ENCODE measurements around the gene SLC35F6. TPM values are rescaled to one million over a fixed set of nuclear protein-coding genes. Genes with fewer than 3 reads are reported as not detected.

SLC35F6 gene
- total and polyA plus RNA-seq, 3 donors from 2014 or later, result 15.5 to 42.5 (median 40.4) TPM

GRCh38 chr2:26732446-26732845 is 31.6 kb upstream of the SLC35F6 start:
- Histone ChIP-seq H3K27me3 (no peaks in the 10 kb centered on the region), H3K27ac (no peak overlapping the region), H3K4me1 (peaks cover 6% of the 10 kb centered on the region), H3K36me3 (ENCODE audit: low read depth, missing control alignments) (no peaks in the 10 kb centered on the region), H3K4me3 (no peak overlapping the region), H3K9me3 (no peaks in the 10 kb centered on the region)
- no peak for DNase-seq
- TF ChIP-seq, protein P1, sequence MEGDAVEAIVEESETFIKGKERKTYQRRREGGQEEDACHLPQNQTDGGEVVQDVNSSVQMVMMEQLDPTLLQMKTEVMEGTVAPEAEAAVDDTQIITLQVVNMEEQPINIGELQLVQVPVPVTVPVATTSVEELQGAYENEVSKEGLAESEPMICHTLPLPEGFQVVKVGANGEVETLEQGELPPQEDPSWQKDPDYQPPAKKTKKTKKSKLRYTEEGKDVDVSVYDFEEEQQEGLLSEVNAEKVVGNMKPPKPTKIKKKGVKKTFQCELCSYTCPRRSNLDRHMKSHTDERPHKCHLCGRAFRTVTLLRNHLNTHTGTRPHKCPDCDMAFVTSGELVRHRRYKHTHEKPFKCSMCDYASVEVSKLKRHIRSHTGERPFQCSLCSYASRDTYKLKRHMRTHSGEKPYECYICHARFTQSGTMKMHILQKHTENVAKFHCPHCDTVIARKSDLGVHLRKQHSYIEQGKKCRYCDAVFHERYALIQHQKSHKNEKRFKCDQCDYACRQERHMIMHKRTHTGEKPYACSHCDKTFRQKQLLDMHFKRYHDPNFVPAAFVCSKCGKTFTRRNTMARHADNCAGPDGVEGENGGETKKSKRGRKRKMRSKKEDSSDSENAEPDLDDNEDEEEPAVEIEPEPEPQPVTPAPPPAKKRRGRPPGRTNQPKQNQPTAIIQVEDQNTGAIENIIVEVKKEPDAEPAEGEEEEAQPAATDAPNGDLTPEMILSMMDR (IDR thresholded peaks at IDR 0.05), result no peak
- TF ChIP-seq POLR2A (IDR thresholded peaks at IDR 0.05), result no peak
- intact Hi-C loops (cut with DNase I; ENCODE audit: low total_unique reads), result no loop called here
- 87 to 97% methylated on average over 3 of the region's 3 CpGs for WGBS, 2 donors

- no peaks in the 10 kb centered on the region for H3K36me3 ChIP-seq (ENCODE audit: low read depth, missing control alignments)
- no peaks in the 10 kb centered on the region for H3K27me3 ChIP-seq
- peaks cover 6% of the 10 kb centered on the region for H3K4me1 ChIP-seq
- DNase-seq, result no peak
- WGBS, 2 donors, result 92 to 94% methylated on average over 9 of the region's 9 CpGs
- intact Hi-C loops (cut with DNase I; ENCODE audit: low total_unique reads), result no loop called here
- no peak overlapping the region for H3K27ac ChIP-seq
- TF ChIP-seq POLR2A (IDR thresholded peaks at IDR 0.05), result no peak
- TF ChIP-seq, protein P1 (IDR thresholded peaks at IDR 0.05), result no peak
- no peaks in the 10 kb centered on the region for H3K9me3 ChIP-seq
- H3K4me3 ChIP-seq, result no peak overlapping the region
These were observed 30.7 kb upstream of the SLC35F6 start for GRCh38 chr2:26733413-26733812.

DNA sequence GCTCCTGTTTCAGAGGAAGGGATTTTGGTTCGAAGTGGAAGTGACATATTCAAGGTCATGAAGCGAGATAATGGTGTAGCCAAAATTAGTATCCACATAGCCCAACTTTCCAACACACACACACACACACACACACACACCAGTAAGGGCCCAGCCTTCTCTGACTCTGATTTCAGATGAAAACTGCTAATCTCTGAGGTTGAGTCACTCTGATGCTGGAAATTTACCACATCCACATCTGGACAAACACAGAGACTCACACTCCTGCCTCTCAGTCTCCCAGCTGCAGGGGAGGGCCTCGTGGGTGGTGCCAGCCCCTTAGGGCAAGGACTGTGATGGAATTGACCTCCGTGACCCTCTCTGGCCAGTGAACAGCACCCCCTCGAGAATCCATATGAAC is 29.0 kb upstream of the SLC35F6 start:
- WGBS, 2 donors, result 49 to 76% methylated on average over 2 to 5 of the region's 5 CpGs
- Histone ChIP-seq H3K27me3 (no peaks in the 10 kb centered on the region), H3K36me3 (ENCODE audit: low read depth, missing control alignments) (no peaks in the 10 kb centered on the region), H3K9me3 (no peaks in the 10 kb centered on the region), H3K27ac (no peak overlapping the region), H3K4me3 (no peak overlapping the region), H3K4me1 (peaks cover 6% of the 10 kb centered on the region)
- intact Hi-C loops (cut with DNase I; ENCODE audit: low total_unique reads), result no loop called here
- no peak for DNase-seq
- TF ChIP-seq, protein P1 (IDR thresholded peaks at IDR 0.05), result no peak
- no peak for TF ChIP-seq POLR2A (IDR thresholded peaks at IDR 0.05)

- Histone ChIP-seq H3K36me3 (ENCODE audit: low read depth, missing control alignments) (no peaks in the 10 kb centered on the region), H3K4me3 (no peak overlapping the region), H3K27ac (no peak overlapping the region), H3K4me1 (peaks cover 6% of the 10 kb centered on the region), H3K27me3 (no peaks in the 10 kb centered on the region), H3K9me3 (no peaks in the 10 kb centered on the region)
- whole genome bisulfite sequencing, 2 donors, result 57 to 65% methylated on average over 6 to 8 of the region's 8 CpGs
- no peak for TF ChIP-seq POLR2A (IDR thresholded peaks at IDR 0.05)
- TF ChIP-seq, protein P1 (IDR thresholded peaks at IDR 0.05), result no peak
- no peak for DNase-seq
- intact Hi-C loops (cut with DNase I; ENCODE audit: low total_unique reads), result no loop called here
These were observed 28.0 kb upstream of the SLC35F6 start for GRCh38 chr2:26735883-26736588.

- Histone ChIP-seq H3K36me3 (ENCODE audit: low read depth, missing control alignments) (no peaks in the 10 kb centered on the region), H3K9me3 (no peaks in the 10 kb centered on the region), H3K27ac (no peak overlapping the region), H3K4me1 (peaks cover 6% of the 10 kb centered on the region), H3K4me3 (no peak overlapping the region), H3K27me3 (no peaks in the 10 kb centered on the region)
- DNase-seq, result no peak
- TF ChIP-seq POLR2A (IDR thresholded peaks at IDR 0.05), result no peak
- TF ChIP-seq, protein P1 (IDR thresholded peaks at IDR 0.05), result no peak
- 87 to 96% methylated on average over 4 of the region's 4 CpGs for WGBS, 2 donors
- intact Hi-C loops (cut with DNase I; ENCODE audit: low total_unique reads), result no loop called here
These were observed 26.9 kb upstream of the SLC35F6 start for GRCh38 chr2:26737221-26737620.
